ENCODE measurements around the gene ANTXR1.
"Not testable (repeated sequence)": the region's sequence is repeated elsewhere in the genome, so short reads cannot be mapped to it uniquely, and the experiment has no call there.

The ANTXR1 gene

DNA sequence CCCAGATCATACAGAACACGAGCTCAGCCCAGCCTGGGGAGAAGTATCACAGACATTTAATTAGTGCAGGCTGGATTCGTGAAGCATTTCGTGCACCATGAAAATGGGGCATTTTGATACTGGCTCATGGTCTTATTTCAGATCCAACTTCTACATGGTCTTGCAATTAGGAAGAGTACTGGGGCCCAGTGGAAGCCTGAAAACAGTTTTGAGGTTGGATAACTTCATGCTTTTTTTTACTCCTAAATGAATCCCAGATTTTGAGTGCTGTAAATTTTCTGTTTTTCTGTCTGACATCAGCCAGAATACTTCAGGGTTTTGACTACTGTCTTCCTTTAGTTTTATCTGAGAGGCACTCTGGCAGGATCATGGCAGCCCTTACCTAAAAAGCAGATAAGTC is 213.9 kb downstream of the ANTXR1 start:
- Histone ChIP-seq H3K36me3 (ENCODE audit: control insufficient read depth, insufficient read depth, low read length) (no peaks in the 10 kb centered on the region), H3K4me1 (ENCODE audit: control insufficient read depth, insufficient read depth, low read length) (no peaks in the 10 kb centered on the region), H3K27me3 (ENCODE audit: control insufficient read depth, insufficient read depth, low read length) (no peaks in the 10 kb centered on the region)

DNA sequence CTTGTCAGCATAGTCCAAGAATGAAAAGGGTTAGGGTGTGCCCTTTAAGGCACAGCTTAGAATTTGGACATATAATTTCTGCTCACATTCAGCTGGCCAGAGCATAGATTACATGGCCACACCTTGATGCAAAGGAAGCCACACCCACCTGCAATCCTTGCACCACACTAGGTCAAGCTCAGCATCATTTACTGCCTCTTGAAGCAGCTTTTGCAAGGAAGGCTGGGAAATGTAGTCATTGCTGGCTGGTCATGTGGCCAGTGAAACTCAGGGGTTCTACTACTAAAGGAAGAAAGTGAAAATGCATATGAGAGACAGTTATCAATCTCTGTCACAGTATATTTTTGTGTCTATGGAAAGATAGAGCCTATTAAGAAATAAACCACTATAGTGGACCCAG is 214.7 kb downstream of the ANTXR1 start:
- H3K36me3 ChIP-seq (ENCODE audit: control insufficient read depth, insufficient read depth, low read length): no peaks in the 10 kb centered on the region
- H3K27me3 ChIP-seq (ENCODE audit: control insufficient read depth, insufficient read depth, low read length): no peaks in the 10 kb centered on the region
- no peak overlapping the region for H3K9ac ChIP-seq (ENCODE audit: low read depth, low read length)
- no peak overlapping the region for H3K4me3 ChIP-seq (ENCODE audit: low read depth, low read length)
- H3K9me3 ChIP-seq (ENCODE audit: control insufficient read depth, insufficient read depth, low read length): no peaks in the 10 kb centered on the region
- no peaks in the 10 kb centered on the region for H3K4me1 ChIP-seq (ENCODE audit: control insufficient read depth, insufficient read depth, low read length)

More for the DNA sequence above, 213.9 kb downstream of the ANTXR1 start:
- Histone ChIP-seq H3K9me3 (ENCODE audit: control insufficient read depth, insufficient read depth, low read length) (no peaks in the 10 kb centered on the region), H3K9ac (ENCODE audit: low read depth, low read length) (no peak overlapping the region), H3K4me3 (ENCODE audit: low read depth, low read length) (no peak overlapping the region)

DNA sequence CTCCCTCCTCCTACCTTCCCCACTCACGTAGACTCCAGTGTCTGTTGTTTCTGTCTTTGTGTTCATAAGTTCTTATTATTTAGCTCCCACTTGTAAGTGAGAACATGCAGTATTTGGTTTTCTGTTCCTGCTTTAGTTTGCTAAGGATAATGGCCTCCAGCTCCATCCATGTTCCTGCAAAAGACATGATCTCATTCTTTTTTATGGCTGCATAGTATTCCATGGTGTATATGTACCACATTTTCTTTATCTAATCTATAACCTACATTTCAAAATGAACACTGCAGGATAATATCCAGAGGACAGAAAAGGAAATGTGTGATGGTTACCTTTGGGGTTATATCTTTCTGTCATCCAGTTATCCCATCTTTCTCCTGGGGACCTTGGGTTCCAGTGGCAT is 218.0 kb downstream of the ANTXR1 start:
- not testable (repeated sequence) for H3K9me3 ChIP-seq (ENCODE audit: control insufficient read depth, insufficient read depth, low read length); H3K36me3 ChIP-seq (ENCODE audit: control insufficient read depth, insufficient read depth, low read length); H3K27me3 ChIP-seq (ENCODE audit: control insufficient read depth, insufficient read depth, low read length); H3K9ac ChIP-seq (ENCODE audit: low read depth, low read length); H3K4me3 ChIP-seq (ENCODE audit: low read depth, low read length); H3K4me1 ChIP-seq (ENCODE audit: control insufficient read depth, insufficient read depth, low read length)

DNA sequence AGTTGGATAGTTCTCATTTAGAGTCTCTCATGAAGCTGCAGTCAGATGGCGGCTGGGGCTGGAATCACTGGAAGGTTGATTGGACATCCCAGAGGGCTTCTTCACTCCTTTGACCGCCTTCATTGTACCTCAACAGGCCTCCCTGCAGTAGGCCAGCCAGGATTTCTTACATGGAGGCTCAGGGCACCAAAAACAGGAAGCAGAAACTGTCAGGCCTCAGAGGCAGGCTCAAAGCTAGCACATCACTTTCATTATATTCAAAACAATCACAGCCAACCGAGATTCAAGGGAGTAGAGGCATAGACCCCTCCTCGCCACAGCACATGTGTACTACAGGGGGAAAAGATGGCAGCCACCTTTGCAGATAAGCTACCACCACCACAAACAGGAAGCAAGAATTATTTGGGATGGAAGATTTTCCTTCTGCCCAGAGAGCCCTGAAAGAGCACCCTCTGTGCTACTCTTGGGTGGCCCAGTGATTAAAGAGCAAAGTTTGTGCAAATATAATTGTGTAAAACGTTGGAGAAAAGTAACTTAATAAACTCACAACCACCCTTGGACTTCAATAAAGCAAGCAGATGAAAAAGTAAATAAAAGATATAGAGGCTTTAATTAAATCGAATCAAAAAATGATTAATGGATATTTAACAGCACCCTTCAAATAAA is 218.8 kb downstream of the ANTXR1 start:
- Histone ChIP-seq H3K9ac (ENCODE audit: low read depth, low read length) (no peak overlapping the region), H3K27me3 (ENCODE audit: control insufficient read depth, insufficient read depth, low read length) (no peaks in the 10 kb centered on the region), H3K4me1 (ENCODE audit: control insufficient read depth, insufficient read depth, low read length) (no peaks in the 10 kb centered on the region), H3K9me3 (ENCODE audit: control insufficient read depth, insufficient read depth, low read length) (no peaks in the 10 kb centered on the region), H3K4me3 (ENCODE audit: low read depth, low read length) (no peak overlapping the region), H3K36me3 (ENCODE audit: control insufficient read depth, insufficient read depth, low read length) (no peaks in the 10 kb centered on the region)

DNA sequence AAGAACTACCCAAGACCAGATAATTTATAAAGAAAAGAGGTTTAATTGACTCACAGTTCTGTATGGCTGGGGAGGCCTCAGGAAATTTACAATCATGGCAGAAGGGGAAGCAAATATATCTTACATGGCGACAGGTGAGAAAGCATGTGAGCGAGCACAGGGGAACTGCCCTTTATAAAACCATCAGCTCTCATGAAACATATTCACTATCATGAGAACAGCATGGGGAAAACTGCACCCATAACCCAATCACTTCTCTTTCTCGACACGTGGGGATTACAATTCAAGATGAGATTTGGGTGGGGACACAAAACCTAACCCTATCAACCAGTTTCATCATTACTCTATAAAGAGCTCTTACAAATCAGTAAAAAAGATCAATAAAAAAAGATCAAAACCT is 222.9 kb downstream of the ANTXR1 start:
- H3K4me1 ChIP-seq (ENCODE audit: control insufficient read depth, insufficient read depth, low read length); H3K9me3 ChIP-seq (ENCODE audit: control insufficient read depth, insufficient read depth, low read length); H3K27me3 ChIP-seq (ENCODE audit: control insufficient read depth, insufficient read depth, low read length): not testable (repeated sequence)

DNA sequence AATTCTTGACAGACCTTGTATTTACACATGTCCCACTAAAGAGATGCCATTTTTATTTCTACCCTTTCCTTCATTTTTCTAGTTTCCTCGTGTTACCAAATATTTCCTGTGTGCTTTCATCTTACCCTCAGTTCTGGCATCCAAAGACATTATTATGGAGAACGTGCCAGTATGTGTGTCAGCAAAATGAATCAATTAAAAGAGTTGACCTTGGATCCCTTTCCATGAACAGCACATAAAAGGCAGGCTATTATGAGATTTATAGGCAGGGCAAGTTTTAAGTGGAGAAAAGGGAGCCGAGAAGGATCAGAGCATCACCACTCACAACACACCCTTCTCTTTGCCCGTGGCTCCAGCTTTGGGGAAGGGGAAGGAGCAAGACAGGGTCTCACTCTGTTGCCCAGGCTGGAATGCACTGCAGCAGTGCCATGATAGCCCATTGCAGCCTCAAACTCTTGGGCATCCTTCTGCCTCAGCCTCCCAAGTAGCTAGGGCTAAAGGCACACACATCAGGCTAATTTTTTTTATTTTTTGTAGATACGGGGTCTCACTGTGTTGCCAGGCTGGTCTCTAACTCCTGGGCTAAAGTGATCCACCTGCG is 224.2 kb downstream of the ANTXR1 start:
- no peak overlapping the region for H3K4me3 ChIP-seq (ENCODE audit: low read depth, low read length)
- H3K9ac ChIP-seq (ENCODE audit: low read depth, low read length): no peak overlapping the region
- no peaks in the 10 kb centered on the region for H3K27me3 ChIP-seq (ENCODE audit: control insufficient read depth, insufficient read depth, low read length)
- no peaks in the 10 kb centered on the region for H3K4me1 ChIP-seq (ENCODE audit: control insufficient read depth, insufficient read depth, low read length)
- no peaks in the 10 kb centered on the region for H3K36me3 ChIP-seq (ENCODE audit: control insufficient read depth, insufficient read depth, low read length)
- H3K9me3 ChIP-seq (ENCODE audit: control insufficient read depth, insufficient read depth, low read length): no peaks in the 10 kb centered on the region

More for the DNA sequence above, 222.9 kb downstream of the ANTXR1 start:
- H3K4me3 ChIP-seq (ENCODE audit: low read depth, low read length); H3K9ac ChIP-seq (ENCODE audit: low read depth, low read length); H3K36me3 ChIP-seq (ENCODE audit: control insufficient read depth, insufficient read depth, low read length): not testable (repeated sequence)

DNA sequence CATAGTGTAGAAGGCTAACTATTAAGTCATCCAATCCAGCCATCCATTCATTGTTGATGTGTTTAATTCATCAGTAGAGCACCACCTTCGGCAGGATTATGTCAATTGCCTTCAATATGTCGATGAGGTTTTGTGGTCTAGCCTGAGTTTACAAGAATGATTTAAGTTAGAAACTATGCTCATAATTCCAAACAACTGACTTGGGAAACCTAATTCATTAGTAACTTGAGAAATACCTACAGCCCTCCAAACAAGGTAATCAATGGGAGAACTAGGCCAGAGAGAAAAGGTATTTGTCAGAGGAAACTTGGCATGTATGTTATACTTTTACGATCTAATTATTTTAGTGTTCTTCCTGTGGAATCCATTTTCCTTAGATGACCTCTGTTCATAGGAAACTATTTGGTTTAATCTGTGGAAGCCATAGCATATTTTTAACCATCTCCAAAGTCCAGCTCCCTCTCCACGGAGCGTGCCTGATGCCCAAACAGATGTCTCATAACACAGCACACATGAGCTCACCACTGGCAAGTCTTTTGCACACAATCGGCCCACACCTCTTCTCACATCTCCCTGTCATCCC is 225.6 kb downstream of the ANTXR1 start:
- no peaks in the 10 kb centered on the region for H3K4me1 ChIP-seq (ENCODE audit: control insufficient read depth, insufficient read depth, low read length)
- H3K9me3 ChIP-seq (ENCODE audit: control insufficient read depth, insufficient read depth, low read length): no peaks in the 10 kb centered on the region
- no peak overlapping the region for H3K4me3 ChIP-seq (ENCODE audit: low read depth, low read length)
- H3K9ac ChIP-seq (ENCODE audit: low read depth, low read length): no peak overlapping the region
- no peaks in the 10 kb centered on the region for H3K27me3 ChIP-seq (ENCODE audit: control insufficient read depth, insufficient read depth, low read length)
- H3K36me3 ChIP-seq (ENCODE audit: control insufficient read depth, insufficient read depth, low read length): no peaks in the 10 kb centered on the region

DNA sequence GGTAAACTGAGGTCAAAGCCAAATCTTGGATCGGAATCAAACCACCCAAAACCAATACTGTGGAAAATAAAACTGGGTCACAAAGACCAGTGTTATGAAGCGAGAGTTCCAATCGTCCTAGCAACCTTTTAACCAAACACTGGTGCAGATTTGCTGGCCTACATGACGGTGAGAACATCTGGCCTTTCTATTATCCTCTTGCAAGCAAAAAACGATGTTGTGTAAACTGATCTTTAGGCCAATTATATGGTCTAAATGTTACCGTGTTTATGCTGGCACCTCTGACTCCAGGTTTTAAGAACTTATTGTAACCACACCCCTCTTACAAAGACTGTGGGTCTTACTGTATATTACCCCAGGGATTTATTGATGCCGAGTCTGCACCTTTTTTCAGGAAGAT is 228.1 kb downstream of the ANTXR1 start:
- Histone ChIP-seq H3K4me1 (ENCODE audit: control insufficient read depth, insufficient read depth, low read length) (no peaks in the 10 kb centered on the region), H3K27me3 (ENCODE audit: control insufficient read depth, insufficient read depth, low read length) (no peaks in the 10 kb centered on the region), H3K36me3 (ENCODE audit: control insufficient read depth, insufficient read depth, low read length) (no peaks in the 10 kb centered on the region)

DNA sequence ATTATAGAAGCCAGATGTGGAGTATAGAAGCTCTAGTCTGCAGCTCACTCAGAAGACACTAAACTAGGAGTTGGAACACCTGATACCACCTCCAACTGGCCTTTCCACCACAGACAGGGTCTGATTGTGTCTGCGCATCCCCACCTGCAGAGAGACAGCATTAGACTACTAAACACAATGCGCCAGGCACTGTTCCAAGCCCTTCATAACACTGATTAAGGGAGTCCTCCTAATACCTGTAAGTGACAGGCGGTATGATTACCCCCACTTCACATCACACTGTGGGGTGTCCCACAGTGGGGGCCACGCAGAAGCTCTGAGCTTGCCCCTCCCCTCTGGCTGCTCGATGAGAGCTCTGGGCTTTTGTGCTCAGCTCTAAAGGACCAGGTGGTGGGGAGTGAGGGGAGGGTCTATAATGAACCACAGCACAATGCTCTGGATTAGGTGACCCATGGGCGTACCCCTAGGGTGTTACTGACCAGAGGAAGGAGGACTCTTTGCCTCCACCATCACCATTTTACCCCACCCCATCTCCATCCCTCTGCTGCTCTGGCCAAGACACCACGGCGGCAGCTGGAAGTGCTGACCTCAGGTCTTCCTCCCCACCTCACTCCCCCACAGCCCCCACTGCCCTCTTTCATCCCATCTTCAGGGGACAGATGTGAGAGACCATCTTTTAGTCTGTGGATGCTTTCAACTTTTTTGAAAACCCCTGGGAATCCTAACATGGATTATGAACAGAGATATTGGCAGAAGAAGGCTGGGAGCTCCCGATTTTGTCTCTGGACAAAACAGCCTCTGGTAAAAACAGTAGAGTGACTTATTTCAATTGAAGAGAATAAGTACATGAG is 228.9 kb downstream of the ANTXR1 start:
- no peaks in the 10 kb centered on the region for H3K4me1 ChIP-seq (ENCODE audit: control insufficient read depth, insufficient read depth, low read length)
- H3K4me3 ChIP-seq (ENCODE audit: low read depth, low read length): no peak overlapping the region
- H3K9ac ChIP-seq (ENCODE audit: low read depth, low read length): no peak overlapping the region
- no peaks in the 10 kb centered on the region for H3K27me3 ChIP-seq (ENCODE audit: control insufficient read depth, insufficient read depth, low read length)
- no peaks in the 10 kb centered on the region for H3K36me3 ChIP-seq (ENCODE audit: control insufficient read depth, insufficient read depth, low read length)
- no peaks in the 10 kb centered on the region for H3K9me3 ChIP-seq (ENCODE audit: control insufficient read depth, insufficient read depth, low read length)

More for the DNA sequence above, 228.1 kb downstream of the ANTXR1 start:
- Histone ChIP-seq H3K4me3 (ENCODE audit: low read depth, low read length) (no peak overlapping the region), H3K9me3 (ENCODE audit: control insufficient read depth, insufficient read depth, low read length) (no peaks in the 10 kb centered on the region), H3K9ac (ENCODE audit: low read depth, low read length) (no peak overlapping the region)

DNA sequence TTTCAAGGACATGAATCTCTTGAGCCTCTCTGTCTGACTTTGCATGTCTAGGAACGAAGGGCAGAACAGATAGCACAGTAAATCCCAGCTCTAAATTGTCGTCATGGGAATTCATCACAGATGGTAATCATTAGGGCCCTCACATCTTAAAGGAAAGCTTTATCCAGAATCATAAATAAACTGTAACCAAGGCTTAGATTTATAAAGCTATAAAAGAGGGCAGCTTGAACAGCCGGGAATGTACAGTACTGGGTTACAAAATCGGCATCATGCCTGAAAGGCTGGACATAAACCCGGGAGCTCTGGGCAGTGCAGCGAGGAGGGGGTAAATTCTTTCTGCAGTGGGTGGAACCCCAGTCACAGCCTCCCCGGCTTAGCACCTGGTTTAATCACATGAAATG is 229.7 kb downstream of the ANTXR1 start:
- H3K9ac ChIP-seq (ENCODE audit: low read depth, low read length): no peak overlapping the region
- H3K9me3 ChIP-seq (ENCODE audit: control insufficient read depth, insufficient read depth, low read length): no peaks in the 10 kb centered on the region

DNA sequence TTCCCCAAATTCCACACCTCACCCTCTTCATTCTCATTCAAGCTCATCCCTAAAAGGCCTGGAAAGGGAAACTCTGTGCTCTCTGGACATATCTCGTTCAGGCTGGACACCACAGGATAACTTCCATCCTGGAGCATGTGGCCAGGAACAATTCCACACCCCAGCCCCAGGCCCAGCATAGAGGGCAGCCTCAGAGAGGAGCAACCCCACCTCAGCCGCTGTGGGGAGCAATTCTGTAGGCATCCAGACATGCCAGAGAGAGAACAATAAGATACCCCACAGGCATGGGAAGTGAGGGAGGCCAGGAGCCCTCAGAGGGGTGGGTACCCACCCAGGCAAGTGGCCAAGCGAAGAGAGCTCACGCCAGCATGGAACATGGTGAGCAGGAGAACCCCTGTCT is 230.7 kb downstream of the ANTXR1 start:
- no peak overlapping the region for H3K9ac ChIP-seq (ENCODE audit: low read depth, low read length)
- no peaks in the 10 kb centered on the region for H3K4me1 ChIP-seq (ENCODE audit: control insufficient read depth, insufficient read depth, low read length)
- no peaks in the 10 kb centered on the region for H3K27me3 ChIP-seq (ENCODE audit: control insufficient read depth, insufficient read depth, low read length)
- H3K4me3 ChIP-seq (ENCODE audit: low read depth, low read length): no peak overlapping the region
- H3K36me3 ChIP-seq (ENCODE audit: control insufficient read depth, insufficient read depth, low read length): no peaks in the 10 kb centered on the region
- no peaks in the 10 kb centered on the region for H3K9me3 ChIP-seq (ENCODE audit: control insufficient read depth, insufficient read depth, low read length)

More for the DNA sequence above, 229.7 kb downstream of the ANTXR1 start:
- no peaks in the 10 kb centered on the region for H3K36me3 ChIP-seq (ENCODE audit: control insufficient read depth, insufficient read depth, low read length)
- H3K4me3 ChIP-seq (ENCODE audit: low read depth, low read length): no peak overlapping the region
- H3K27me3 ChIP-seq (ENCODE audit: control insufficient read depth, insufficient read depth, low read length): no peaks in the 10 kb centered on the region
- no peaks in the 10 kb centered on the region for H3K4me1 ChIP-seq (ENCODE audit: control insufficient read depth, insufficient read depth, low read length)

All from iPS-15b (cell line).